HL-60 (cell line): ENCODE results near the gene ARHGEF7.

Experiments used
- DNase-seq, 2 experiments: peaks; one replicate each; pipeline ENCODE4 v3.0.0-alpha.2; 2010 to 2020; ENCODE audit warnings: low read depth in 1 of 2, low spot score in 1 of 2
- H3K27ac ChIP-seq: fragments of 250-450 bp; sonication (Bioruptor Pico); replicated peaks from 2 replicates; pipeline ENCODE4 v1.5.1; 2020; ENCODE audit warnings: mild to moderate bottlenecking, moderate library complexity
- H3K27me3 ChIP-seq: fragments of 250-450 bp; sonication (Bioruptor Pico); 2 replicates; pipeline ENCODE4 v1.5.1; 2021; ENCODE audit warnings: mild to moderate bottlenecking, moderate library complexity; ENCODE audit not compliant: insufficient read depth, poor library complexity, severe bottlenecking
- H3K4me3 ChIP-seq: replicated peaks from 2 replicates; pipeline ENCODE4 v1.5.1; 2011; ENCODE audit warnings: mild to moderate bottlenecking, control low read depth, low read length; ENCODE audit not compliant: insufficient read depth
- CTCF ChIP-seq: IDR thresholded peaks from one replicate; pipeline ENCODE4 v1.5.1; 2011; ENCODE audit warnings: low read length, control low read depth, inconsistent platforms; ENCODE audit not compliant: insufficient read depth
- GABPA ChIP-seq: IDR thresholded peaks from 2 replicates; pipeline ENCODE4 v1.6.1; 2012; ENCODE audit warnings: low read depth
- POLR2AphosphoS5 ChIP-seq: IDR thresholded peaks from 2 replicates; pipeline ENCODE4 v1.6.1; 2012; ENCODE audit warnings: low read depth
- SPI1 ChIP-seq: IDR thresholded peaks from 2 replicates; pipeline ENCODE4 v1.6.1; 2012; ENCODE audit warnings: low read depth, mild to moderate bottlenecking, borderline replicate concordance
- TF ChIP-seq, protein P1 (sequence below): IDR thresholded peaks from 2 replicates; pipeline ENCODE4 v1.6.1; 2012; ENCODE audit warnings: low read depth; ENCODE audit not compliant: insufficient replicate concordance

Gene ARHGEF7

GRCh38 chr13:111282997-111283396 lies 167.9 kb downstream of the ARHGEF7 start:
- no peak for TF ChIP-seq GABPA
- TF ChIP-seq SPI1 = no peak
- no peak for TF ChIP-seq CTCF
- TF ChIP-seq, protein P1, sequence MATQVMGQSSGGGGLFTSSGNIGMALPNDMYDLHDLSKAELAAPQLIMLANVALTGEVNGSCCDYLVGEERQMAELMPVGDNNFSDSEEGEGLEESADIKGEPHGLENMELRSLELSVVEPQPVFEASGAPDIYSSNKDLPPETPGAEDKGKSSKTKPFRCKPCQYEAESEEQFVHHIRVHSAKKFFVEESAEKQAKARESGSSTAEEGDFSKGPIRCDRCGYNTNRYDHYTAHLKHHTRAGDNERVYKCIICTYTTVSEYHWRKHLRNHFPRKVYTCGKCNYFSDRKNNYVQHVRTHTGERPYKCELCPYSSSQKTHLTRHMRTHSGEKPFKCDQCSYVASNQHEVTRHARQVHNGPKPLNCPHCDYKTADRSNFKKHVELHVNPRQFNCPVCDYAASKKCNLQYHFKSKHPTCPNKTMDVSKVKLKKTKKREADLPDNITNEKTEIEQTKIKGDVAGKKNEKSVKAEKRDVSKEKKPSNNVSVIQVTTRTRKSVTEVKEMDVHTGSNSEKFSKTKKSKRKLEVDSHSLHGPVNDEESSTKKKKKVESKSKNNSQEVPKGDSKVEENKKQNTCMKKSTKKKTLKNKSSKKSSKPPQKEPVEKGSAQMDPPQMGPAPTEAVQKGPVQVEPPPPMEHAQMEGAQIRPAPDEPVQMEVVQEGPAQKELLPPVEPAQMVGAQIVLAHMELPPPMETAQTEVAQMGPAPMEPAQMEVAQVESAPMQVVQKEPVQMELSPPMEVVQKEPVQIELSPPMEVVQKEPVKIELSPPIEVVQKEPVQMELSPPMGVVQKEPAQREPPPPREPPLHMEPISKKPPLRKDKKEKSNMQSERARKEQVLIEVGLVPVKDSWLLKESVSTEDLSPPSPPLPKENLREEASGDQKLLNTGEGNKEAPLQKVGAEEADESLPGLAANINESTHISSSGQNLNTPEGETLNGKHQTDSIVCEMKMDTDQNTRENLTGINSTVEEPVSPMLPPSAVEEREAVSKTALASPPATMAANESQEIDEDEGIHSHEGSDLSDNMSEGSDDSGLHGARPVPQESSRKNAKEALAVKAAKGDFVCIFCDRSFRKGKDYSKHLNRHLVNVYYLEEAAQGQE = no peak
- no peak overlapping the region for H3K27ac ChIP-seq
- no peak for DNase-seq
- no peak overlapping the region for H3K4me3 ChIP-seq
- no peaks in the 10 kb centered on the region for H3K27me3 ChIP-seq

DNA sequence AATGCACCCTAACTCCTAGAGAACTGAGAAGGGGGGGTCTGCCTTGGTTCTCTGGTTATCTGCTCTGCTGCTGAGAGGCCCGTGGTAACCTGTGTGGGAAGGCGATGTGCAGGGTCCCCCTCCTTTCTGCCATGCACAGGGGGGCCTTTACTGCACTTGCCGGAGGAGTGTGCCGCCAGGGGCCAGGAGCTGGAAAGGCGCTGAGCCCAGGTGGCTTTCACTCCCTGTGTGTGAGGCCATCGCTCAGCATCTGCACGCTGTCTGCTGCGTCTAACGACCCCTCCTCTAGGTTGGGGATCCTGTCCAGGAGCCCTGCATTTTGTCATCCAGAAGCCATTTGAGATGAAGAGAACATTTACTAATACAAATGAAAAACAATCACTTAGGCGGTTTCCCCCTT lies 168.3 kb downstream of the ARHGEF7 start:
- no peak overlapping the region for H3K4me3 ChIP-seq
- DNase-seq = no peak
- TF ChIP-seq POLR2AphosphoS5 = no peak
- H3K27me3 ChIP-seq = no peaks in the 10 kb centered on the region
- no peak overlapping the region for H3K27ac ChIP-seq

DNA sequence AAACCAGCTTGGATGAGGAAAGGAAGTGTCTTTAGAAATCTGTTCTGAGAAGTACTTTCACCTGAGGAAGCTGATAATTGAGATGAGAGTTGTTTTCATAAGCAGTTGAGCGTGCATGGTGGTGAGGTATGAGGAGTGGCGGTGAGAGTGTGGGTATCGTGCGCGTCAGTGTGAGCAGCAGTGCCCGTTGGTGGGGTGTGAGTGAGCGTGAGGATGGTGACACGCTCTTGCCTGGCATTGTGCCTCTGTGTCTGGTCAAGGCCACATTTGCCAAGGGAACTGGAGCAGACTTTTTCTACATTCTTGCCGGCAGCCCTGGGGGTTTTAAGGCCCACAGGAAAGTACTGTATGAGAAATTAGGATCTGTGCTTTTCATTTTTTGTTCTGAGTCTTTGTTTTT lies 168.9 kb downstream of the ARHGEF7 start:
- H3K4me3 ChIP-seq = no peak overlapping the region
- TF ChIP-seq GABPA (no peak), POLR2AphosphoS5 (no peak), SPI1 (no peak), CTCF (no peak)
- TF ChIP-seq, protein P1 = no peak
- H3K27ac ChIP-seq = no peak overlapping the region
- no peaks in the 10 kb centered on the region for H3K27me3 ChIP-seq
- DNase-seq = no peak

GRCh38 chr13:111284565-111284964 lies 169.5 kb downstream of the ARHGEF7 start:
- Histone ChIP-seq H3K27ac (no peak overlapping the region), H3K27me3 (no peaks in the 10 kb centered on the region), H3K4me3 (no peak overlapping the region)
- DNase-seq = no peak
- TF ChIP-seq, protein P1 = no peak
- TF ChIP-seq SPI1 = no peak
- TF ChIP-seq POLR2AphosphoS5 = no peak
- no peak for TF ChIP-seq GABPA
- TF ChIP-seq CTCF = no peak
